ENCODE measurements around the gene PRODH2. TPM values are rescaled to one million over a fixed set of nuclear protein-coding genes. Genes with fewer than 3 reads are reported as not detected.

Gene PRODH2
- total RNA-seq, 2 experiments from 2014 or later = not detected

- ChIA-PET POLR2A (no interaction called here), CTCF (interaction anchor here (0.6 to 0.7 kb wide), 2 partner anchors 31 to 74 kb away, joined by 3 to 4 read pairs; no protein-coding TSS in a partner anchor)
Observed at GRCh38 chr19:35767288-35768081, 45.2 kb downstream of the PRODH2 start.

GRCh38 chr19:35766571-35767104 lies 46.0 kb downstream of the PRODH2 start:
- CTCF ChIA-PET = interaction anchor here (0.7 kb wide), 2 partner anchors 53 to 74 kb away, joined by 3 to 4 read pairs; no protein-coding TSS in a partner anchor
- POLR2A ChIA-PET = no interaction called here

- POLR2A ChIA-PET = interaction anchor here (0.6 kb wide), 1 partner anchor 134 kb away, joined by 4 read pairs; no protein-coding TSS in a partner anchor
- CTCF ChIA-PET = interaction anchor here (1.0 kb wide), 1 partner anchor 91 kb away, joined by 3 read pairs; no protein-coding TSS in a partner anchor
Observed at GRCh38 chr19:35764432-35765315, 48.0 kb downstream of the PRODH2 start.

DNA sequence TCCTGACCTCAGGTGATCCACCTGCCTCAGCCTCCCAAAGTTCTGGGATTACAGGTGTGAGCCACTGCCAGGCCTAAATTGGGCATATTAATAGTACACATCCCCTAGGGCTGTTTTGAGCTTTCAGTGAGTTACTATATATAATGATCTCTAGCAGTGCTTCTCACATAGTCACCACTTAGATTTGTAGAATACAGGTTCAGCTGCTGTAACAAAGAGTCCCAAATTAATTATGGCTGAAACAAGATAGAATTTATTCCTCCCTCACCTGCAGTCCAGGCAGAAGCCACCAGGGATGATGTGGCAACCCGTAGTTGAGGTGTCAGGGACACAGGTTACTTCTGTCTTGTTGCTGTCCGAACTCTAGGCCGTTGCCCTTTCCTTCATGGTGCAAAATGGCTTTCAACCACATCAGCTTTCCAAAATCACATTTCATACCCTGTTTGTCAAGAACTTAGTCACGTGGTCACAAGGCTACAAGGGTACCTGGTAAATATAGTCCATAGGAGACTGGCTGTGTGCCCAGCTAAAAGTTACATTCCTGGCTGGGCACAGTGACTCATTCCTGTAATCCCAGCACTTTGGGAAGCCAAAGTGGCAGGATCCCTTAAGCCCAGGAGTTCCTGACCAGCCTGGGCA lies 51.8 kb downstream of the PRODH2 start:
- ChIA-PET POLR2A (no interaction called here), CTCF (no interaction called here)

DNA sequence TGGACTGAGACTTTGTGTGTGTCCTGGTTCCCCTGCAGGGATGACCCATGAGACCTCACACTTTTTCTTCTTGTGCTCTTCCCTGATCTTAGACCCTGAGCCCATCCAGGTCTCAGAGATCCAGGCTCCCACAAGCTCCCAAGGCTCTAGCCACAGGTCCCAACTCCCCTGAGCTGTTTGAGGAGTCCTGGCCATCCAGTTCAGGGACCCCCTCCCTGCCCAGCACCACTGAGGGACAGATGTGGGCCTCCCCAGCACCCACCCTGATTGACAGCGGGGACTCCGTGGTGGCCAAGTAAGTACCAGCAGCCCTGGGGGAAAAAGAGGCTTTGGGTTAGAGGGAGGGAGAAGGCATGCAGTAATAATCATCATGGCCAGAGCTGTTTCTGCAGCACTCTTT lies 52.9 kb downstream of the PRODH2 start:
- ChIA-PET CTCF (no interaction called here), POLR2A (no interaction called here)

- POLR2A ChIA-PET = interaction anchor here (0.6 to 0.9 kb wide), 5 partner anchors 10 to 56 kb away, joined by 3 to 6 read pairs (median 4); partner anchors contain the start of genes IGFLR1 and LIN37
- CTCF ChIA-PET = interaction anchor here (0.9 to 1.2 kb wide), 2 partner anchors 10 to 61 kb away, joined by 3 read pairs; partner anchors contain the start of gene LIN37
Observed at GRCh38 chr19:35757749-35758608, 54.7 kb downstream of the PRODH2 start, which contains the start of gene PROSER3. PROSER3 (plus strand) TSS chr19:35758176; CDS start chr19:35758216, 40 bp downstream.

DNA sequence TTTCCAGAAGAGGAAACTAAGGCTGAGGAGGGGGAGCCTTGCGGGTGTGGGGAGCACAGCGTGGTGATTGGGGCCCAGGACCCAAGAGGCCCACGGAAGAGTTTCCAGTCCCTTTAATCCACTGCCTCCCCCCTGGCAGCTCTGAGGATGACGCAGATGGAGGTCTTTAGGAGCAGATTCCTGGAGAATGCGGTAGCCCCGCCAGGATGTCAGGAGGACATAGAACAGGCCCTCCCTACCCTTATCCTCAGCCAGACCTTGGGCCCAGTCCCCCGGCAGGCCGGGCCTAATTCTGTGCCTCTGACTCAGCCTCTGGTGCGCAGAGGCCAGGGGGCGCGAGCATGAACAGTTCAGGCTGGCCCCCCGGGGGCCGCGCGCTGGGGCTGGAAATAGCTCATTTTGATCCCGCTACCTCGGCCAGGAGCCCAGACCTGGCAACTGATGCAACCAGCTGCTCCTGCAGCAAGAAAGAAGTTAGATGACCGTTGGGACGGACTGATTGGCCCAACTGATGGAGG lies 55.4 kb downstream of the PRODH2 start:
- ChIA-PET CTCF (interaction anchor here (0.9 to 1.2 kb wide), 2 partner anchors 9 to 62 kb away, joined by 3 read pairs; partner anchors contain the start of gene LIN37), POLR2A (interaction anchor here (0.7 to 0.9 kb wide), 4 partner anchors 9 to 55 kb away, joined by 3 to 6 read pairs (median 4); partner anchors contain the start of genes IGFLR1 and LIN37)

- POLR2A ChIA-PET = interaction anchor here (0.7 to 1.0 kb wide), 4 partner anchors 8 to 54 kb away, joined by 3 to 4 read pairs (median 3); partner anchors contain the start of genes IGFLR1 and LIN37
Observed at GRCh38 chr19:35756377-35757230, 56.0 kb downstream of the PRODH2 start, which contains the start of gene HSPB6. HSPB6 (minus strand) TSS chr19:35757029; CDS start chr19:35757008, 21 bp downstream.

DNA sequence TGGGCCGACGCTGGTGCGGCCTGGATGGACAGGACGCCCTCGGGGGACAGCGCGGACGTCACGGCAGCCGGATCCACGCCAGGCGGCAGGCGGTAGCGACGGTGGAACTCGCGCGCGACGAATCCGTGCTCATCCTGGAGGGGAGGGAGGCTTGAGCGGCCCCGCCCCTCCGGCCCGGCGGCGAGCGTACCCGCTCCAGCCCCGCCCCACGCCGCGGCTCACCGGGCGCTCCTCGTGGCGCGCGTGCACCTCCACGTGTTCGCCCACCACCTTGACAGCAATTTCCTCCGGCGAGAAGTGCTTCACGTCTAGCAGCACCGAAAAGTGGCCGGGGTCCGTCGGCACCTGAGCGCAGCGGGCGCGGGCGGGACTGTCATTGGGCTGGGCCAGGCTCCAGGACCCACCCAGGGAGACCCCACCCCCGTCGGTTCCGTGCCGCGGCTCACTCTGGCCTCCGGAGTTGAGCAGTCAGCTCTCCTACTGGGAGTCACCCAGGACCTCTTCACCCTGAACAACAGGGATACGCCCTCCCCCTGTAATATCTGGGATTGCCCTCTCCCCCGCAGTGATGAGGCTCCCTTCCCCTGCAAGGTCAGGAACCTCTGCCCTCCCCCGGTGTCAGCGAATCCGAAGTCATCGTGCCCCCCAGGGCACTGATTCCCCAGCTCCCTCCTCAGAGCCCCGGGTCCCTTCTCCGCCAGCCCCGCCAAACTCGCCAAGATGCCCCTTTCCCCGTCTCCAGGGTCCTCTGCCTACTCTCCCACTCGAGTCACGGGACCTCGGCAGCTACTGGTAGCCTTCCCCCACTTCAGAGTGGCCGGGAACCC lies 56.9 kb downstream of the PRODH2 start:
- ChIA-PET POLR2A (interaction anchor here (1.0 kb wide), 1 partner anchor 54 kb away, joined by 3 read pairs; no protein-coding TSS in a partner anchor), CTCF (no interaction called here)

More at GRCh38 chr19:35756377-35757230, 56.0 kb downstream of the PRODH2 start, which contains the start of gene HSPB6:
- CTCF ChIA-PET = interaction anchor here (0.9 kb wide), 1 partner anchor 63 kb away, joined by 3 read pairs; no protein-coding TSS in a partner anchor

DNA sequence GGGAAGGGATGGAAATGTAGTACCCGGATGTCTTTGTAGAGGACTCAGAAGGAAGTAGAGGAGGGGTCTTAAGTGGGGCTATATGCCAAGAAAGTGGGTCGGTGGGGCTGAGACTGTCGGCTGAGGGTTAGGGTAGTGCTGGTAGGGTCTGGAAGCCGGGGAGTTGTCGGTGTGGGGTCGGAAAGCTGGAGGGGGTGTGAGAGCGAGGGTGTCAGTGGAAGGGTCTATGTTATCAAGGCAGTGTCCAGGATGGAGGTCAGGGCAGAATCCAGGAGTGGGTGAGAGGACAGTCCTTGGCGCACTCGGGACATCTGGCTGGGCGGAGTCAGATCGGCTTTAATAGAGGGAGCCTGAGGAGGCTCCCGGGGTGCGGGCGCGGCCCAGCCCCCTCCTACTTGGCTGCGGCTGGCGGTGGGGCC lies 57.5 kb downstream of the PRODH2 start:
- ChIA-PET CTCF (no interaction called here), POLR2A (no interaction called here)

DNA sequence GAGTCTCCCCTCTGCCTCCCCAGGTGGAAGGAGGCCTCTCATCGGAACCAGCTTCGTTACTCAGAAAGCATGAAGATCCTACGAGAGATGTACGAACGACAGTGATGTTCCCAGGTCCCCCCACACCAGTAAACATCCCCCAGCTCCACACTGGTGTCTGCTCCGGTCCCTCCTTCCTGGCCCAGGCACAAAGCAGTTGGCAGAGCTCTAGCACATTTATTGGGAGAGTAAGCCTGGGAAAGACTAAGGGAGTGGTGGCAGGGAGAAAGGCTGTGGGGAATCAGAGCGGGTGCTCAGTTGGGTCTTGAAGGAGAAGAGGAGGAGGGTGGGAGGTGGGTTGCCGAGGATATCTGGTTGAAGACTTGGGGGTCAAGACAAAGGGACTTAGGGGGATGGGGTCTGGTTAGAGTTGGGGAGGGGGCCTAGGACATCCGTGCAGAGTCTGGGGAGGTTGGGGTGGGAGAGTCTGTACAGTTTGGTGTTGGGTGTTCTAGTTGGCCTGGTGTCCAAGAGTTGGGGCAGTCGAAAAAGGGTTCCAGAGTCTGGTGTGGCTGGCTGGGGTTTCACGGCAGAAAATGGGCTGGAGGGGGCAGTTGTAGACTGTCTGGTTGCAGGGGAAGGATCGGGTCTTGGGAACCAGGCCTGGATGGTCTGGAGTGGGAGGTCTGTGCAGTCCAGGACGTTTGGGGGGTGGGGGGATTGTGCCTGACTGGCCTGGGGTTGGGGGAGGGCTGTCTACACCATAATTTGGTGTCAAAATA lies 58.1 kb downstream of the PRODH2 start:
- ChIA-PET POLR2A (interaction anchor here (0.6 kb wide), 2 partner anchors 8 to 20 kb away, joined by 3 read pairs; no protein-coding TSS in a partner anchor), CTCF (no interaction called here)

- POLR2A ChIA-PET = interaction anchor here (0.6 kb wide), 2 partner anchors 8 to 19 kb away, joined by 3 read pairs; no protein-coding TSS in a partner anchor
- CTCF ChIA-PET = no interaction called here
Observed at GRCh38 chr19:35753634-35754369, 58.8 kb downstream of the PRODH2 start.

DNA sequence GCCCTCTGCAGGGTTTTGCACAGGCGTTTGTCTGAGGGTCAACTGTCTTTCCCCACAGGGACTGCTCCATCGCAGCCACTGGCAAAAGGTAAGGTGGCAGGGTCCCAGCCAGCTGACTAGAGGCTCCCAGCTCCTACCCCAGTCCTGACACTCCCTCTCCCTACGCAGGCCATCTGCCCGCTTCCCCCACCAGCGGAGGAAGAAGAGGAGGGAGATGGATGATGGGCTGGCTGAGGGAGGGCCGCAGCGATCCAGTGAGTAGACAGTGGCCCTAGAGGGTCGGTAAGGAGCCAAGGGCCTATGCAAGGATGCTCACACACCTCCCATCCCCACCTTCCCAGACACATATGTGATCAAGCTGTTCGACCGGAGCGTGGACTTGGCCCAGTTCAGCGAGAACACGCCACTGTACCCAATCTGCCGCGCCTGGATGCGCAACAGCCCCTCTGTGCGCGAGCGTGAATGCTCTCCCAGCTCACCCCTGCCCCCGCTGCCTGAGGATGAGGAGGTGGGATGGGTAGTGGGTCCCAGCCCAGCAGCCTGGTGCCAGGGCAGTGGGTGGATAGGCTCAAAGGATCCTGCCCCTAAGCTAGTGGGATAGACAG lies 59.8 kb downstream of the PRODH2 start:
- CTCF ChIA-PET = no interaction called here

More for the DNA sequence above, 59.8 kb downstream of the PRODH2 start:
- POLR2A ChIA-PET = no interaction called here

All from activated CD8-positive, alpha-beta memory T cell treated with anti-CD3 and anti-CD28 coated beads for 36 hours (primary cell).